ENCODE data around the gene SUFU.

Gene SUFU

DNA sequence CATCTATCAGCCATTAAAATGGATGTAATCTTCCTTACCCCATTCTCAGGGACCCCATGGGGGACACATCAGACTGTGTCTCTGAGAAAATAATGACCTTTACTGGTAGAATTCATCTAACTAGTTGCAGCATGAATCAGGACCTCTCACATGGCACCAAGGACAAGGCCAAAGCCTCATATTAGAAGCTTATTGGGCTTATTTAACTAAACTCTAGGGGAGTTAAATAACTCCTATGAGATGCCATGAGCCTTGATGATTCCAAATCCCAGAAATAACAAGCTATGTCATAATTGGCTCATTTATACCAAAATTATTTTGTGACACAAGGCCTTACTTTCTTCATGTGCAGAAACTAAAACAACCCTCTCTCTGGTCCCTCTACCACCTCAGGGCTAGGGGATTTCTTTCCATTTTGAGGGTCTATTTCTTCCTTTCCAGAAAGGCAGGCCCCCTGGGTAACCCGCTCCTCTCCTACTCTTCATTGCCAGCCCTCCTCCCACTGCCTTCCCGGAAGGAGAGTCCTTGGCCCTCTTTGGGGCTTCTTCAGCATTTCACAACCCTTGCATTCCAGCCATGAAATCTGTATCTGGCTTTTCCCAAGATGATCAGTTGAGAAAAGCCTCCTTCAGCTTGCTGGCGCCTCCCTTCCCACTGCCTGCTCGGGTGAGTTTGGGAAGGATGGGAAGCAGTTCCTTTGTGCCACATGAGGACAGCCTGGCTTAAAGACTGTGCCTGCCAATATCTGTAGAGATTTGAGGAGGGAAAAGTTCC, 98.7 kb downstream of the SUFU start:
- Histone ChIP-seq H3K79me2 (ENCODE audit: insufficient read depth, low read length) (no peaks in the 10 kb centered on the region), H3K27me3 (ENCODE audit: insufficient read depth, low read length, poor library complexity) (no peaks in the 10 kb centered on the region), H3K27ac (ENCODE audit: low read length) (no peak overlapping the region), H3K36me3 (ENCODE audit: insufficient read depth, low read length) (peaks cover 51% of the 10 kb centered on the region), H3K9ac (ENCODE audit: low read depth, low read length) (no peak overlapping the region), H3K4me1 (ENCODE audit: insufficient read depth, low read length) (no peaks in the 10 kb centered on the region), H2AFZ (ENCODE audit: low read depth, low read length) (no peak overlapping the region), H3K9me3 (ENCODE audit: insufficient read depth, low read length, severe bottlenecking) (no peaks in the 10 kb centered on the region), H3K4me2 (ENCODE audit: insufficient read depth, low read length) (no peak overlapping the region), H3K4me3 (ENCODE audit: low read depth in 1 of 2, low read length in 2 of 2) (no peak overlapping the region), H4K20me1 (ENCODE audit: insufficient read depth, low read length) (no peaks in the 10 kb centered on the region)
- no peak for TF ChIP-seq EZH2 (IDR thresholded peaks at IDR 0.05; ENCODE audit: borderline replicate concordance, low read depth, low read length, severe bottlenecking)
- DNase-seq (no peak), ATAC-seq (ENCODE audit: insufficient read depth, low read depth) (no peak)

DNA sequence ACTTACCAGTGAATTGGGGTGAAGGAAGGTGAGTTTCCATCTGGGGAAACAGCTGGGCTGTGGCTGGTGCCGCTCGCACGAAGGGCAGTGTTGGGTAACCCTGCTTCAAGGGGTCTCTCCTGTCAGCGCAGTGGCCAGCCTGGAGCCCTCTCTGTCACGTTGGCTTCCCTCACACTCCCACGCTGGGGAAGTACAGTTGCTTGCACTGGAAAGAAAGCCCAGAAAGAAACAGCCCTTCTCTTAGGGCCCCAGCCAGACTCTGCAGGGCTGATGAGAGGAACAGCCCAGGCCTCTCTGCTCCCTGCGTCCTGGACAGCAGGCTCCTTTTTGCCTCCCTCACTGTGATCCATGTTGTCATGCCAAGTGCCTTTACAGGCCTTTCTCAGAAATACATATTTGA, 100.2 kb downstream of the SUFU start:
- H4K20me1 ChIP-seq (ENCODE audit: insufficient read depth, low read length) = no peaks in the 10 kb centered on the region
- TF ChIP-seq EZH2 (IDR thresholded peaks at IDR 0.05; ENCODE audit: borderline replicate concordance, low read depth, low read length, severe bottlenecking) = no peak
- TF ChIP-seq, protein P1, sequence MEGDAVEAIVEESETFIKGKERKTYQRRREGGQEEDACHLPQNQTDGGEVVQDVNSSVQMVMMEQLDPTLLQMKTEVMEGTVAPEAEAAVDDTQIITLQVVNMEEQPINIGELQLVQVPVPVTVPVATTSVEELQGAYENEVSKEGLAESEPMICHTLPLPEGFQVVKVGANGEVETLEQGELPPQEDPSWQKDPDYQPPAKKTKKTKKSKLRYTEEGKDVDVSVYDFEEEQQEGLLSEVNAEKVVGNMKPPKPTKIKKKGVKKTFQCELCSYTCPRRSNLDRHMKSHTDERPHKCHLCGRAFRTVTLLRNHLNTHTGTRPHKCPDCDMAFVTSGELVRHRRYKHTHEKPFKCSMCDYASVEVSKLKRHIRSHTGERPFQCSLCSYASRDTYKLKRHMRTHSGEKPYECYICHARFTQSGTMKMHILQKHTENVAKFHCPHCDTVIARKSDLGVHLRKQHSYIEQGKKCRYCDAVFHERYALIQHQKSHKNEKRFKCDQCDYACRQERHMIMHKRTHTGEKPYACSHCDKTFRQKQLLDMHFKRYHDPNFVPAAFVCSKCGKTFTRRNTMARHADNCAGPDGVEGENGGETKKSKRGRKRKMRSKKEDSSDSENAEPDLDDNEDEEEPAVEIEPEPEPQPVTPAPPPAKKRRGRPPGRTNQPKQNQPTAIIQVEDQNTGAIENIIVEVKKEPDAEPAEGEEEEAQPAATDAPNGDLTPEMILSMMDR (IDR thresholded peaks at IDR 0.05; ENCODE audit: borderline replicate concordance, extremely low read depth, low read length, poor library complexity, severe bottlenecking) = no peak
- DNase-seq (no peak), ATAC-seq (ENCODE audit: insufficient read depth, low read depth) (no peak)
- no peak overlapping the region for H3K9ac ChIP-seq (ENCODE audit: low read depth, low read length)
- peaks cover 42% of the 10 kb centered on the region for H3K36me3 ChIP-seq (ENCODE audit: insufficient read depth, low read length)
- no peaks in the 10 kb centered on the region for H3K9me3 ChIP-seq (ENCODE audit: insufficient read depth, low read length, severe bottlenecking)
- H3K4me2 ChIP-seq (ENCODE audit: insufficient read depth, low read length) = no peak overlapping the region
- H2AFZ ChIP-seq (ENCODE audit: low read depth, low read length) = no peak overlapping the region
- H3K79me2 ChIP-seq (ENCODE audit: insufficient read depth, low read length) = no peaks in the 10 kb centered on the region
- no peak overlapping the region for H3K27ac ChIP-seq (ENCODE audit: low read length)
- no peaks in the 10 kb centered on the region for H3K27me3 ChIP-seq (ENCODE audit: insufficient read depth, low read length, poor library complexity)
- no peaks in the 10 kb centered on the region for H3K4me1 ChIP-seq (ENCODE audit: insufficient read depth, low read length)
- no peak overlapping the region for H3K4me3 ChIP-seq (ENCODE audit: low read depth in 1 of 2, low read length in 2 of 2)

- TF ChIP-seq EZH2 (IDR thresholded peaks at IDR 0.05; ENCODE audit: borderline replicate concordance, low read depth, low read length, severe bottlenecking) = no peak
- TF ChIP-seq, protein P1 (IDR thresholded peaks at IDR 0.05; ENCODE audit: borderline replicate concordance, extremely low read depth, low read length, poor library complexity, severe bottlenecking) = no peak
- H3K27me3 ChIP-seq (ENCODE audit: insufficient read depth, low read length, poor library complexity) = no peaks in the 10 kb centered on the region
- H3K4me3 ChIP-seq (ENCODE audit: low read depth in 1 of 2, low read length in 2 of 2) = no peak overlapping the region
- no peaks in the 10 kb centered on the region for H4K20me1 ChIP-seq (ENCODE audit: insufficient read depth, low read length)
- ATAC-seq (ENCODE audit: insufficient read depth, low read depth) = no peak
- no peak overlapping the region for H3K9ac ChIP-seq (ENCODE audit: low read depth, low read length)
- H3K27ac ChIP-seq (ENCODE audit: low read length) = no peak overlapping the region
- H3K4me2 ChIP-seq (ENCODE audit: insufficient read depth, low read length) = no peak overlapping the region
- H3K4me1 ChIP-seq (ENCODE audit: insufficient read depth, low read length) = no peaks in the 10 kb centered on the region
- peaks cover 37% of the 10 kb centered on the region for H3K36me3 ChIP-seq (ENCODE audit: insufficient read depth, low read length)
- no peaks in the 10 kb centered on the region for H3K9me3 ChIP-seq (ENCODE audit: insufficient read depth, low read length, severe bottlenecking)
- no peaks in the 10 kb centered on the region for H3K79me2 ChIP-seq (ENCODE audit: insufficient read depth, low read length)
- H2AFZ ChIP-seq (ENCODE audit: low read depth, low read length) = no peak overlapping the region
- DNase-seq = no peak
These were observed 100.7 kb downstream of the SUFU start for GRCh38 chr10:102604439-102604841.

DNA sequence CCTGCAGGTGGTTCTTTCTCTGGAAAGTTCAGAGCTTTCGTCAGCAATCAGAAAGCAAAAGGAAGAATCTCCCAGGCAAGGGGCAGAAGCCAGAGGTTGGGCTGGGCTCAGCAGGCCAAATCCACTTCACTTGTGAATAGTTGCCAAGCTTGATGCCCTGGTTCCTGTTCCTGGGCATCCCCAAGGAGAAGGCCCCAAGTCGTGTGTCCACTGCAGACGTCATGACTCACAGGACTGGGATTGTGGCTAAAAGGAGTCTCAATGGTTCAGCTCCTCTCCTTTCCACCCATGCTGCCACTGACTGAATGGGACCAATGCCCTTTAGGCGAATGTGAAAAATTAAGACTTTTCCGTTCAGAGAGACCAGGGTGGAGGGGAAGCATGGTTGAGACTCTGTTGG, 101.9 kb downstream of the SUFU start:
- no peak overlapping the region for H3K4me2 ChIP-seq (ENCODE audit: insufficient read depth, low read length)
- no peak overlapping the region for H2AFZ ChIP-seq (ENCODE audit: low read depth, low read length)
- H4K20me1 ChIP-seq (ENCODE audit: insufficient read depth, low read length) = no peaks in the 10 kb centered on the region
- no peaks in the 10 kb centered on the region for H3K27me3 ChIP-seq (ENCODE audit: insufficient read depth, low read length, poor library complexity)
- no peaks in the 10 kb centered on the region for H3K9me3 ChIP-seq (ENCODE audit: insufficient read depth, low read length, severe bottlenecking)
- H3K27ac ChIP-seq (ENCODE audit: low read length) = no peak overlapping the region
- DNase-seq = no peak
- no peaks in the 10 kb centered on the region for H3K4me1 ChIP-seq (ENCODE audit: insufficient read depth, low read length)
- H3K36me3 ChIP-seq (ENCODE audit: insufficient read depth, low read length) = peaks cover 28% of the 10 kb centered on the region
- no peak overlapping the region for H3K9ac ChIP-seq (ENCODE audit: low read depth, low read length)
- H3K4me3 ChIP-seq (ENCODE audit: low read depth in 1 of 2, low read length in 2 of 2) = no peak overlapping the region
- TF ChIP-seq, protein P1 (IDR thresholded peaks at IDR 0.05; ENCODE audit: borderline replicate concordance, extremely low read depth, low read length, poor library complexity, severe bottlenecking) = no peak
- no peak for TF ChIP-seq EZH2 (IDR thresholded peaks at IDR 0.05; ENCODE audit: borderline replicate concordance, low read depth, low read length, severe bottlenecking)
- ATAC-seq (ENCODE audit: insufficient read depth, low read depth) = no peak
- H3K79me2 ChIP-seq (ENCODE audit: insufficient read depth, low read length) = no peaks in the 10 kb centered on the region
